GM23338 (cell line): Measurements from ENCODE around the gene PSMB2. TPM values are rescaled to one million over a fixed set of nuclear protein-coding genes. Genes with fewer than 3 reads are reported as not detected.

Experiments used
- ATAC-seq: fragments of 200-7000 bp; cut with Tn5 transposase; 3 replicates; pipeline ENCODE4 v1.9.1; 2020
- DNase-seq: peaks from one replicate; pipeline ENCODE4 v3.0.0-alpha.2; 2015; ENCODE audit warnings: low spot score
- H2AFZ ChIP-seq: fragments of 200-600 bp; sonication (generic); 2 replicates; pipeline ENCODE4 v1.8.0; 2016; ENCODE audit warnings: antibody characterized with exemption, mild to moderate bottlenecking, moderate library complexity
- H3F3A ChIP-seq: fragments of 200-600 bp; sonication (generic); replicated peaks from 2 replicates; pipeline ENCODE4 v1.8.0; 2017; ENCODE audit warnings: antibody characterized with exemption, mixed run types, low read depth
- H3K27ac ChIP-seq: fragments of 200-600 bp; sonication (generic); 2 replicates; pipeline ENCODE4 v1.6.1; 2016; ENCODE audit warnings: low read depth
- H3K27me3 ChIP-seq: fragments of 200-600 bp; sonication (generic); 2 replicates; pipeline ENCODE4 v1.8.0; 2016; ENCODE audit warnings: mild to moderate bottlenecking, mixed run types, moderate library complexity; ENCODE audit not compliant: insufficient read depth
- H3K36me3 ChIP-seq: fragments of 200-600 bp; sonication (generic); 2 replicates; pipeline ENCODE4 v1.8.0; 2016; ENCODE audit warnings: mild to moderate bottlenecking; ENCODE audit not compliant: insufficient read depth
- H3K4me1 ChIP-seq: fragments of 200-600 bp; sonication (generic); 2 replicates; pipeline ENCODE4 v1.8.0; 2016; ENCODE audit warnings: mild to moderate bottlenecking, moderate library complexity; ENCODE audit not compliant: insufficient read depth
- H3K4me2 ChIP-seq: fragments of 200-600 bp; sonication (generic); 2 replicates; pipeline ENCODE4 v1.7.1; 2017; ENCODE audit warnings: mixed run types
- H3K4me3 ChIP-seq: fragments of 200-600 bp; sonication (generic); 2 replicates; pipeline ENCODE4 v1.6.1; 2016; ENCODE audit warnings: mixed run types
- H3K79me2 ChIP-seq: fragments of 200-600 bp; sonication (generic); replicated peaks from 2 replicates; pipeline ENCODE4 v1.8.0; 2017; ENCODE audit warnings: mild to moderate bottlenecking; ENCODE audit not compliant: insufficient read depth
- H3K9me2 ChIP-seq: fragments of 200-600 bp; sonication (generic); 2 replicates; pipeline ENCODE4 v1.8.0; 2017; ENCODE audit not compliant: insufficient read depth
- H4K20me1 ChIP-seq: fragments of 200-600 bp; sonication (generic); replicated peaks from 2 replicates; pipeline ENCODE4 v1.8.0; 2017; ENCODE audit warnings: mild to moderate bottlenecking; ENCODE audit not compliant: insufficient read depth
- H3K27ac Mint-ChIP-seq: 2 replicates; pipeline ENCODE4 v1.8.0; 2020; ENCODE audit warnings: inconsistent platforms, mild to moderate bottlenecking, moderate library complexity, mixed read lengths
- H3K27me3 Mint-ChIP-seq: 3 replicates; pipeline ENCODE4 v1.8.0; 2022; ENCODE audit warnings: low read depth, mild to moderate bottlenecking, moderate library complexity, mixed read lengths, inconsistent platforms; ENCODE audit not compliant: insufficient read depth, poor library complexity
- H3K36me3 Mint-ChIP-seq: 3 replicates; pipeline ENCODE4 v1.8.0; 2021; ENCODE audit warnings: low read depth, mild to moderate bottlenecking, inconsistent platforms, moderate library complexity, mixed read lengths
- H3K4me1 Mint-ChIP-seq: 3 replicates; pipeline ENCODE4 v1.8.0; 2020; ENCODE audit warnings: mild to moderate bottlenecking, inconsistent platforms, mixed read lengths
- H3K4me3 Mint-ChIP-seq: 3 replicates; pipeline ENCODE4 v1.8.0; 2021; ENCODE audit warnings: moderate library complexity, mild to moderate bottlenecking, inconsistent platforms, mixed read lengths
- H3K9me3 Mint-ChIP-seq: 3 replicates; pipeline ENCODE4 v1.8.0; 2020; ENCODE audit warnings: moderate library complexity, mild to moderate bottlenecking, inconsistent platforms, mixed read lengths
- CTCF ChIP-seq, 2 experiments: fragments of 200-600 bp in 1 of 2; sonication (generic) in 1 of 2; conservative IDR thresholded peaks; 2 replicates each; pipeline versions ENCODE4 v1.5.1 to v1.6.1; 2016 to 2017; ENCODE audit warnings: antibody characterized with exemption in 2 of 2, low read depth in 2 of 2, mild to moderate bottlenecking in 2 of 2, moderate library complexity in 1 of 2
- EZH2phosphoT487 ChIP-seq: fragments of 200-600 bp; sonication (generic); IDR thresholded peaks from one replicate; pipeline ENCODE4 v1.8.1; 2018; ENCODE audit warnings: antibody characterized with exemption; ENCODE audit not compliant: unreplicated experiment
- NANOG ChIP-seq: IDR thresholded peaks from 2 replicates; pipeline ENCODE4 v1.6.1; 2016; ENCODE audit warnings: antibody characterized with exemption, borderline replicate concordance
- STAT1 ChIP-seq: IDR thresholded peaks from one replicate; pipeline ENCODE4 v1.6.1; 2016; ENCODE audit warnings: antibody characterized with exemption; ENCODE audit not compliant: unreplicated experiment
- ZNF114 ChIP-seq: fragments of 250-450 bp; sonication (Bioruptor Pico); IDR thresholded peaks from 2 replicates; pipeline ENCODE4 v1.5.0; 2020; ENCODE audit warnings: mild to moderate bottlenecking, moderate library complexity
- ZNF331 ChIP-seq: fragments of 250-450 bp; sonication (Bioruptor Pico); IDR thresholded peaks from 2 replicates; pipeline ENCODE4 v1.5.0; 2020; ENCODE audit warnings: low read depth, mild to moderate bottlenecking, moderate library complexity
- ZNF462 ChIP-seq: fragments of 250-450 bp; sonication (Bioruptor Pico); IDR thresholded peaks from 2 replicates; pipeline ENCODE4 v1.5.0; 2020; ENCODE audit warnings: mild to moderate bottlenecking, moderate library complexity
- polyA plus RNA-seq: library from polyadenylated mRNA; unstranded; fragments of >200 nt; fragmentation: Nextera tagmentation; extraction: Ambion mirVana; gene quantifications from 2 replicates; pipeline ENCODE4 v1.2.1, GENCODE V29; 2016
- total RNA-seq: library from RNA; depleted of rRNA; stranded (reverse); fragments of >200 nt; shearing (Covaris generic); gene quantifications from 2 replicates; pipeline ENCODE4 v1.2.3, GENCODE V29; 2014

Gene PSMB2
- total and polyA plus RNA-seq, 2 experiments from 2014 or later: 68.2 to 147 TPM

- Mint-ChIP-seq H3K4me3 (peak overlapping the region; percentile 7; the same call in 2 of the 3 replicates), H3K9me3 (peaks cover 3% of the 10 kb centered on the region; the same call in 2 of the 3 replicates), H3K36me3 (peaks cover 38% of the 10 kb centered on the region), H3K27me3 (peaks cover 22% of the 10 kb centered on the region), H3K27ac (no peak overlapping the region), H3K4me1 (peaks cover 34% of the 10 kb centered on the region)
- Histone ChIP-seq H4K20me1 (peaks cover 14% of the 10 kb centered on the region; the same call in 1 of the 2 replicates), H3K79me2 (peaks cover 17% of the 10 kb centered on the region), H3F3A (peaks cover 17% of the 10 kb centered on the region), H3K36me3 (no peaks in the 10 kb centered on the region; the same call in 1 of the 2 replicates), H3K27ac (no peak overlapping the region), H3K9me2 (no peaks in the 10 kb centered on the region), H3K4me1 (peaks cover 21% of the 10 kb centered on the region), H3K4me3 (peak overlapping the region; percentile 91; the same call in 1 of the 2 replicates), H2AFZ (no peak overlapping the region), H3K27me3 (no peaks in the 10 kb centered on the region), H3K4me2 (peak overlapping the region; percentile 88)
- no peak for TF ChIP-seq NANOG
- no peak for TF ChIP-seq CTCF (conservative IDR thresholded peaks at IDR 0.05; ENCODE audit: low read depth in 2 of 2)
- no peak for TF ChIP-seq STAT1
- DNase-seq (no peak), ATAC-seq (no peak)
These were observed 81.9 kb downstream of the PSMB2 start for GRCh38 chr1:35559317-35559944.

- Histone ChIP-seq H3K4me2 (peak overlapping the region; percentile 88), H3F3A (peaks cover 13% of the 10 kb centered on the region), H2AFZ (no peak overlapping the region), H3K4me1 (peaks cover 28% of the 10 kb centered on the region), H3K79me2 (peaks cover 24% of the 10 kb centered on the region), H3K27ac (peak overlapping the region; percentile 64), H3K9me2 (no peaks in the 10 kb centered on the region), H4K20me1 (peaks cover 8% of the 10 kb centered on the region; the same call in 1 of the 2 replicates), H3K27me3 (no peaks in the 10 kb centered on the region), H3K36me3 (no peaks in the 10 kb centered on the region; the same call in 1 of the 2 replicates), H3K4me3 (peak overlapping the region; percentile 91)
- Mint-ChIP-seq H3K4me1 (peaks cover 39% of the 10 kb centered on the region), H3K27ac (peak overlapping the region; percentile 96), H3K9me3 (peaks cover 3% of the 10 kb centered on the region; the same call in 2 of the 3 replicates), H3K27me3 (peaks cover 19% of the 10 kb centered on the region), H3K36me3 (peaks cover 36% of the 10 kb centered on the region), H3K4me3 (peak overlapping the region; percentile 98)
- ATAC-seq (peak; percentile 12), DNase-seq (peak; percentile 64)
- TF ChIP-seq ZNF462 (CRISPR knock-in tag): no peak
- no peak for TF ChIP-seq ZNF114
- 0 out of 4 replicates have a peak, but pooled peaks of 1 of the 2 experiments have one; percentile 3 for TF ChIP-seq CTCF (conservative IDR thresholded peaks at IDR 0.05; ENCODE audit: low read depth in 2 of 2)
- no peak for TF ChIP-seq NANOG
- TF ChIP-seq ZNF331 (CRISPR knock-in tag): no peak
- no peak for TF ChIP-seq STAT1
- TF ChIP-seq EZH2phosphoT487: no peak
These were observed 82.7 kb downstream of the PSMB2 start for GRCh38 chr1:35558374-35559316.
